Activated CD4-positive, alpha-beta T cell treated with anti-CD3 and anti-CD28 coated beads, Interleukin-2, amount 10 ng/mL, durations not matched to agents 7 days and 5 days (primary cell): ENCODE measurements around the gene GNAI1. TPM values are rescaled to one million over a fixed set of nuclear protein-coding genes. Genes with fewer than 3 reads are reported as not detected.

Source experiments
- CTCF ChIA-PET: fragments of 350-600 bp; sonication (Branson Sonifier 250); formaldehyde crosslinking; loops from one replicate; lab custom pipeline; 2021; ENCODE audit warnings: antibody characterized with exemption; lab: Charles Lee
- POLR2A ChIA-PET: fragments of 350-600 bp; sonication (Branson Sonifier 250); formaldehyde crosslinking; loops from one replicate; lab custom pipeline; 2021; ENCODE audit warnings: antibody characterized with exemption; lab: Charles Lee
- DNase-seq: peaks from one replicate; pipeline ENCODE4 v3.0.0-alpha.2; 2020
- H3K27ac Mint-ChIP-seq: one replicate; pipeline ENCODE4 v1.8.0; 2021; ENCODE audit warnings: mild to moderate bottlenecking, moderate library complexity, mixed read lengths
- H3K27me3 Mint-ChIP-seq: one replicate; pipeline ENCODE4 v1.8.0; 2021; ENCODE audit warnings: mixed read lengths
- H3K36me3 Mint-ChIP-seq: one replicate; pipeline ENCODE4 v1.8.0; 2021; ENCODE audit warnings: low read depth, mixed read lengths
- H3K4me1 Mint-ChIP-seq: one replicate; pipeline ENCODE4 v1.8.0; 2021; ENCODE audit warnings: mixed read lengths
- H3K4me3 Mint-ChIP-seq: one replicate; pipeline ENCODE4 v1.8.0; 2021; ENCODE audit warnings: mild to moderate bottlenecking, moderate library complexity, mixed read lengths
- H3K9me3 Mint-ChIP-seq: one replicate; pipeline ENCODE4 v1.8.0; 2021; ENCODE audit warnings: mixed read lengths
- total RNA-seq, 2 experiments: library from RNA; stranded (reverse); gene quantifications; one replicate each; pipeline ENCODE4 v1.2.3, GENCODE V29; 2021

Gene GNAI1
- total RNA-seq, 2 experiments from 2014 or later: 0.33 to 0.45 TPM

DNA sequence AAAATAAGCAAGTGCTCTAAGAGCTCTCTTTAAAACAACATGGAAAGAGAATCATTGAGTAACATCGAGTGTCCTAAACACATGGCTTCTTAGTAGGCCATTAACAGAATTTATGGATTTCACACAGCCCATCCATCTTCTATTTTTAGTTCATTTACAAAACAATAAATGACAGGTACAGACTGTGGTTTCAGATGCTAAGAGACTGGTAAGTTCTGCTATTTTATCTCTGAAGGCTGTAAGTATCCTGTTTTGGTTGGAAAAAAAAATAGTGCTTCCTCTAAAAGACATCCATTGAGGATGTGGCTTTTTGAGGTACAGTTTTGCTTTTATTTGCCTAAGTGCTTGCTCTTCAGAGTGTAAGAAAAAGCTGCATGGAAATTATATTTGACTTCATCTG, 27.4 kb upstream of the GNAI1 start:
- CTCF ChIA-PET: no interaction called here
- peaks cover 32% of the 10 kb centered on the region for H3K4me1 Mint-ChIP-seq
- no peaks in the 10 kb centered on the region for H3K36me3 Mint-ChIP-seq
- no peak for DNase-seq
- no peaks in the 10 kb centered on the region for H3K27me3 Mint-ChIP-seq
- POLR2A ChIA-PET: no interaction called here
- no peaks in the 10 kb centered on the region for H3K9me3 Mint-ChIP-seq
- H3K27ac Mint-ChIP-seq: peak overlapping the region; percentile 87
- no peak overlapping the region for H3K4me3 Mint-ChIP-seq

DNA sequence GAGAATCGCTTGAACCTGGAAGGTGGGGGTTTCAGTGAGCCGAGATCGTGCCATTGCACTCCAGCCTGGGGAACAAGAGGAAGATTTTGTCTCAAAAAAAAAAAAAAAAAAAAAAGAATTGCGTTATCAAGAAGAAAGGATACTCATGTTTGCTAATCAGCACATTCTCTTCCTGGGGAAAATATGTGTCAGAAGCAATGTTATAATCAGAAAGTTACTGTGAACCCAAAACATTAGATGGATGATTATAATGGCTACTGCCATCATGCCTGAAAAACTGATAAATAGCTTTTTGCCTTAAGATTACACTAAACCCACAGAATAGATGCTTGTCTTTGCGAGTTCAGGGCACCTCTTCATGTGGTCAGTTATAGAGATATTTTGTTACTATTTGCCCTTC, 24.3 kb upstream of the GNAI1 start:
- Mint-ChIP-seq H3K27me3 (peaks cover 3% of the 10 kb centered on the region), H3K4me1 (peaks cover 29% of the 10 kb centered on the region), H3K4me3 (no peak overlapping the region), H3K9me3 (no peaks in the 10 kb centered on the region), H3K36me3 (no peaks in the 10 kb centered on the region), H3K27ac (no peak overlapping the region)
- no peak for DNase-seq
- CTCF ChIA-PET: no interaction called here
- POLR2A ChIA-PET: no interaction called here

DNA sequence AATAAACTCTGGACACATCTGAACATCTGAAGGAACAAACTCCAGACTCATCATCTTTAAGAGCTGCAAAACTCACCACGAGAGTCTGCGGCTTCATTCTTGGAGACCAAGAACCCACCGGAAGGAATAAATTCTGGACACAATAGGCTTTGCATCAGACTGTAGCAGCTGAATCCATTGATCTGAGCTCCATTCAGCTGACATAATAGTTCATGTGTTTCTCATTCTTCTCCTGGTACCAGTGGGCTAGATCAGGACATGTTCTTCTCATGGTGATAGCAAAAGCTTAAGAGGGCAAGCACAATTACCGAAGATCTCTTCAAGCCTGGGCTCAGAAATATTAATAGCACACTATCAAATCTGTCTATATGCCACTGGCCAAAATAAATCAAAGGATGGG, 20.5 kb upstream of the GNAI1 start:
- peaks cover 6% of the 10 kb centered on the region for H3K27me3 Mint-ChIP-seq
- no peak overlapping the region for H3K4me3 Mint-ChIP-seq
- H3K36me3 Mint-ChIP-seq: no peaks in the 10 kb centered on the region
- DNase-seq: no peak
- H3K9me3 Mint-ChIP-seq: no peaks in the 10 kb centered on the region
- H3K4me1 Mint-ChIP-seq: no peaks in the 10 kb centered on the region
- ChIA-PET POLR2A (no interaction called here), CTCF (interaction anchor here (1.5 kb wide), 1 partner anchor 13 kb away, joined by 3 read pairs; no protein-coding TSS in a partner anchor)
- no peak overlapping the region for H3K27ac Mint-ChIP-seq

- no peaks in the 10 kb centered on the region for H3K9me3 Mint-ChIP-seq
- no peak overlapping the region for H3K27ac Mint-ChIP-seq
- DNase-seq: no peak
- peaks cover 2% of the 10 kb centered on the region for H3K4me1 Mint-ChIP-seq
- H3K4me3 Mint-ChIP-seq: no peak overlapping the region
- ChIA-PET CTCF (no interaction called here), POLR2A (no interaction called here)
- H3K27me3 Mint-ChIP-seq: peaks cover 17% of the 10 kb centered on the region
- H3K36me3 Mint-ChIP-seq: no peaks in the 10 kb centered on the region
Observed at GRCh38 chr7:80124526-80125264, 9.9 kb upstream of the GNAI1 start.

GRCh38 chr7:80127412-80128160, 7.0 kb upstream of the GNAI1 start:
- DNase-seq: no peak
- CTCF ChIA-PET: interaction anchor here (1.1 kb wide), 1 partner anchor 13 kb away, joined by 3 read pairs; no protein-coding TSS in a partner anchor
- Mint-ChIP-seq H3K9me3 (no peaks in the 10 kb centered on the region), H3K4me3 (no peak overlapping the region), H3K36me3 (no peaks in the 10 kb centered on the region), H3K27ac (no peak overlapping the region), H3K27me3 (peaks cover 25% of the 10 kb centered on the region), H3K4me1 (peaks cover 2% of the 10 kb centered on the region)
- POLR2A ChIA-PET: no interaction called here

DNA sequence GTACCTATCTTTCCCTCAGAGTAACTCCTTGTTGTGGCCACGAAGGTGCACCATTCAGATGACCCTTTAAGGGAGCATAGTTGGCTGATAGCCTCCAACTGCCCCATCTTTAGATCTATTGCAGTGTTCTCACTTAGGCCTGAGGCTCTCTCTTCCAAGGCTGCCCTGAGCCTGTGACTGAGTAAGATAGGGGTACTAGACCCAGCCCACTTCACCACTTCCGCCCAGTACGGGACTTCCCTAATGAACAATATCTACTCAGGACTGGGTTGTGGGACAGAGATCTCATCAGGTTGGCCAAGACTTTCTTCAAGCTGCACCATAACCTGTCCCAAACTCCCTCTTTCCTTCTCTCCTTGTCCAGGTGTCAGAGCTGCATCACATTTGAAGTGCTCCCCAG, 5.7 kb upstream of the GNAI1 start:
- Mint-ChIP-seq H3K4me3 (no peak overlapping the region), H3K27ac (no peak overlapping the region), H3K27me3 (peaks cover 37% of the 10 kb centered on the region), H3K36me3 (no peaks in the 10 kb centered on the region), H3K4me1 (peaks cover 6% of the 10 kb centered on the region), H3K9me3 (no peaks in the 10 kb centered on the region)
- CTCF ChIA-PET: no interaction called here
- POLR2A ChIA-PET: no interaction called here
- DNase-seq: no peak

GRCh38 chr7:80129785-80130184, 4.8 kb upstream of the GNAI1 start:
- H3K27ac Mint-ChIP-seq: no peak overlapping the region
- H3K27me3 Mint-ChIP-seq: peaks cover 38% of the 10 kb centered on the region
- POLR2A ChIA-PET: no interaction called here

GRCh38 chr7:80131675-80132435, 2.8 kb upstream of the GNAI1 start:
- DNase-seq: no peak
- H3K36me3 Mint-ChIP-seq: no peaks in the 10 kb centered on the region
- H3K27ac Mint-ChIP-seq: no peak overlapping the region
- H3K9me3 Mint-ChIP-seq: no peaks in the 10 kb centered on the region
- ChIA-PET CTCF (no interaction called here), POLR2A (no interaction called here)
- H3K4me1 Mint-ChIP-seq: peaks cover 17% of the 10 kb centered on the region
- H3K4me3 Mint-ChIP-seq: no peak overlapping the region
- H3K27me3 Mint-ChIP-seq: peaks cover 44% of the 10 kb centered on the region

More at GRCh38 chr7:80129785-80130184, 4.8 kb upstream of the GNAI1 start:
- H3K9me3 Mint-ChIP-seq: no peaks in the 10 kb centered on the region
- H3K4me1 Mint-ChIP-seq: peaks cover 7% of the 10 kb centered on the region
- CTCF ChIA-PET: no interaction called here
- no peaks in the 10 kb centered on the region for H3K36me3 Mint-ChIP-seq
- no peak overlapping the region for H3K4me3 Mint-ChIP-seq
- DNase-seq: no peak

DNA sequence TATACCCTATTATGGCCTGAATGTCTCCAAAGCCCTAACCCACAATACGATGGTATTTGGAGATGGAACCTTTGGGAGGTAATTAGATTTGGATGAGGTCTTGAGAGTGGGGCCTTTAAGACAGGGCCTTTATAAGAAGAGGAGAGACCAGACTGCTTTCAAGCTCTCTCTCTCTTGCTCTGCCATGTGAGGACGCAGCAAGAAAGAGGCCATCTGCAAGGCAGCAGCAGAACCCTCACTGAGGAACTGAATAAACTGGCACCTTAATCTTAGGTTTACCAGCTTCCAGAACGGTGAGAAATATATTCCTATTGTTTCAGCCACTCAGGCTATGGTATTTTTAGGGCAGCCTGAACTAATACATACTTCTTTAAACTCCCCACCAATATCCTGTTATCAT, 2.0 kb upstream of the GNAI1 start:
- DNase-seq: no peak
- CTCF ChIA-PET: no interaction called here
- no peaks in the 10 kb centered on the region for H3K36me3 Mint-ChIP-seq
- POLR2A ChIA-PET: no interaction called here
- no peak overlapping the region for H3K4me3 Mint-ChIP-seq
- peaks cover 43% of the 10 kb centered on the region for H3K27me3 Mint-ChIP-seq
- H3K9me3 Mint-ChIP-seq: no peaks in the 10 kb centered on the region
- peaks cover 18% of the 10 kb centered on the region for H3K4me1 Mint-ChIP-seq
- no peak overlapping the region for H3K27ac Mint-ChIP-seq

DNA sequence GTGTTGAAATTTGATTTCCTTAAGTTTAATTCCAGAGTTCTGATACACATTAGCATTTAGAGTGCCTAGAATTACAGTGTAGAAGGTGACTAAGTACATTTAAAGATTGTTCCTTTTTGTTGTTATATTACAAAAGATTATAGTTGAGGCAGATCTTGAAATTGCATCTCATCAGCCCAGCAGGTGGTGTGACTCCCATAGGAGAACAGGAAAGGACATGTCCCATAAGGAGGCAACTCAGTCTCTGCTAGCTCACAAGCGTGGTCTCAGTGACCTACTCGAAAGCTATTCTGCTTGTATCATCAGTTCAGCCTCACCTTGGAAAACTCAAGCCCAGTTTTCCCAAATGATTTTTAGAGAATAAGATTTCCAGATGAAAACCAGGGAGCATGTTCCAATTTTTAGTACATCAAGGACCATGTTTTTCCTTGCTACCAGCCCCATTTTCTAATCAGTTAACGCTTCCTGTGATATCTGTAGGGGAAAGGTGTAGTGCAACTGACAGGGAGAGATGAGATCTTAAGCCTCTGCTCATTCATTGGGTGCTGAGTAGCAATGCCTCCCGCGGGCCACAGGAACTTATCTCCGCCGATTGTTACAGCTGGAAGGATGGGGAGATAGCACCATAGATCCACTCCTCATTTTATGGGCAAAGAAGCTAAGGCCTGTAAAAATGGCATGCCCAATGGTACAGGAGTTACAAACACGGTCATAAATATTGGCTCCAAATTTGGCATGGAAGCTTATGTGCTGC, 1.1 kb upstream of the GNAI1 start:
- no peaks in the 10 kb centered on the region for H3K9me3 Mint-ChIP-seq
- H3K4me1 Mint-ChIP-seq: peaks cover 18% of the 10 kb centered on the region
- POLR2A ChIA-PET: interaction anchor here (0.7 kb wide), 1 partner anchor 1140 kb away, joined by 3 read pairs; no protein-coding TSS in a partner anchor
- CTCF ChIA-PET: no interaction called here
- no peak overlapping the region for H3K27ac Mint-ChIP-seq
- H3K27me3 Mint-ChIP-seq: peaks cover 49% of the 10 kb centered on the region
- DNase-seq: no peak
- H3K4me3 Mint-ChIP-seq: peak overlapping the region; percentile 67
- H3K36me3 Mint-ChIP-seq: no peaks in the 10 kb centered on the region

DNA sequence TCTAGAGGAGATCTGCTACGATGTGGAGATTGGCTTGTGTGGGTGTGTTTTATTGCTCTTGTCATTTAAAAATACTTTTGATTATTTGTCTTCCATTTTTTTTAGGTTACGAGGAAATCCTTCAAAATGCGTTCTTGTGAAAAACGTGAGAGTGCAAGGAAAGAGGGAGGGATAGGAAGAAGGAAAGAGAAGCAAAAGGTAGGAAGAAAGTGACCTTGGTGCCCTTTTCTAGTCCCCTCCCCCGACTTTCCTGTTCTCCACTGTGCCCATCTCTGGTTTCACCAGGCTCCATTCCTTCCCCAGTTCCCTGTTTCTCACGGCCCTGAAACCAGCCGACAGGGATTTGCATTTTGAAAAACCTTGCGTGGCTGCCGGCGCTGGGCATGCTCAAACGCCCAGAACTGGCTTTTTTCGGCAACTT, 506 bp upstream of the GNAI1 start:
- Mint-ChIP-seq H3K36me3 (no peaks in the 10 kb centered on the region), H3K27me3 (peaks cover 50% of the 10 kb centered on the region), H3K9me3 (no peaks in the 10 kb centered on the region), H3K27ac (no peak overlapping the region), H3K4me1 (peaks cover 18% of the 10 kb centered on the region), H3K4me3 (peak overlapping the region; percentile 67)
- POLR2A ChIA-PET: no interaction called here
- no peak for DNase-seq
- CTCF ChIA-PET: no interaction called here

DNA sequence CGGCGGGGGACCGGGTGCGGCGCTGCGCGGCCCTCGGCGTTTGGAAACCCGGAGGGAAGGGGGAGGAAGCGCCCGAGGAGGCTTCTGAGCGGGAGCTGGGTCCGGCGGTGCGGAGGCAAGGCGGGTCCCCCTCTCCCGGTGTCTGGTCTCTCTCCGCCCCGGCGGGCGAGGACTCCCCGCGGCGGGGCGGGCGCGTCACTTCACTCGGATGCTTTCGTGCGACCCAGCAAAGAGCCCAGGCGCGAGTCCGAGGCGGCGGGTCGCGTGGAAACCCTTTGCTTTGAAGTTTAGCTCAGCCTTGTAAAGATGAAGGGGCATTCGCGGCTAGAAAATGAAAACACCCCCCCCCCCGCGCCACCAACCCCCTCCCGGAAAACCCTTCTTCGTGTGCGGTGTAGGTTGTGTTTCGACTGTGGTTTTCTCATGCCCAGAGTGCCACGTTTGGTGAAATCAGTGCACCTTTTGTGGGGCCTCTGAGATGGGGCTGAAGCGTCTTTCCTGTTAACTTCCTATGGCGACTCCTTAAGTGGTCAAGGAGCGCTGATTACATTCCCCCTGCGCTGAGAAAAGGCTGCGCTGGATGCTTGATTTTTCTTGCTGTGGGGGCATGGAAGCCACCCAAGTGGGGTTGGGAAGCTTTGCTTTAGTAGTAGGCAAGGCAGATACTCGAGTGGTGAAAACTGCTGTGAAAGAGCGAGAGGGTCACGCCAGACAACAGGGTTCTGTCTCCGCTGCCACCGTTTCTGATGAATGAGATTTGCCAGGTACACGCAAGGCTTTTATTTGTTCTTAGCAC, 876 bp downstream of the GNAI1 start:
- H3K27ac Mint-ChIP-seq: no peak overlapping the region
- POLR2A ChIA-PET: no interaction called here
- peak overlapping the region; percentile 72 for H3K4me3 Mint-ChIP-seq
- peaks cover 52% of the 10 kb centered on the region for H3K27me3 Mint-ChIP-seq
- no peaks in the 10 kb centered on the region for H3K36me3 Mint-ChIP-seq
- H3K4me1 Mint-ChIP-seq: peaks cover 18% of the 10 kb centered on the region
- DNase-seq: peak; percentile 16
- no peaks in the 10 kb centered on the region for H3K9me3 Mint-ChIP-seq
- CTCF ChIA-PET: interaction anchor here (1.3 kb wide), 1 partner anchor 49 kb away, joined by 3 read pairs; no protein-coding TSS in a partner anchor
